Tibial nerve (tissue), 4 donors: ENCODE data around the gene DOCK2. TPM values are rescaled to one million over a fixed set of nuclear protein-coding genes. Genes with fewer than 3 reads are reported as not detected.

Source experiments
- DNase-seq, 2 donors: peaks; one replicate each; pipeline ENCODE4 v3.0.0-alpha.2; 2019; ENCODE audit warnings: low spot score in 2 of 2
- H3K27ac ChIP-seq, 4 donors: fragments of 200-600 bp; sonication (generic) in 3 of 4; one replicate each; pipeline ENCODE4 v1.5.1; 2017 to 2019; ENCODE audit warnings: mild to moderate bottlenecking in 1 of 4
- H3K27me3 ChIP-seq, 2 donors: fragments of 200-600 bp; sonication (generic) in 1 of 2; one replicate each; pipeline versions ENCODE4 v1.5.1 to v1.6.0; 2017 to 2019
- H3K36me3 ChIP-seq, 3 donors: fragments of 200-600 bp; sonication (generic); one replicate each; pipeline ENCODE4 v1.5.1; 2018 to 2019
- H3K4me1 ChIP-seq, 4 donors: fragments of 200-600 bp; sonication (generic) in 3 of 4; one replicate each; pipeline ENCODE4 v1.5.1; 2017 to 2019
- H3K4me3 ChIP-seq, 4 donors: fragments of 200-600 bp; sonication (generic) in 3 of 4; one replicate each; pipeline ENCODE4 v1.5.1; 2017 to 2019; ENCODE audit warnings: mild to moderate bottlenecking in 1 of 4, moderate library complexity in 1 of 4
- H3K9me3 ChIP-seq, 4 donors: fragments of 200-600 bp; sonication (generic) in 3 of 4; one replicate each; pipeline ENCODE4 v1.5.1; 2017 to 2019
- EP300 ChIP-seq, 2 donors: sonication (generic); formaldehyde crosslinking; IDR thresholded peaks; one replicate each; pipeline ENCODE4 v1.6.1; 2017; ENCODE audit warnings: antibody characterized with exemption in 2 of 2, mild to moderate bottlenecking in 1 of 2
- POLR2A ChIP-seq, 2 donors: fragments of 450-650 bp; IDR thresholded peaks; one replicate each; pipeline ENCODE4 v1.6.1; 2017; ENCODE audit warnings: antibody characterized with exemption in 2 of 2, mild to moderate bottlenecking in 2 of 2, moderate library complexity in 2 of 2
- WGBS, 2 donors: methylation state at CpG; one replicate each; pipeline ENCODE4 v1.1.5; 2018; 5-methylcytosine and 5-hydroxymethylcytosine counted together
- total RNA-seq, 4 donors: library from RNA; depleted of rRNA; stranded (reverse); fragments of >200 nt; gene quantifications; one replicate each; pipeline ENCODE4 v1.1.0, GENCODE V29; 2016
- TF ChIP-seq, protein P1 (sequence below), 5 experiments: fragments of 200-600 bp in 3 of 5; fragments of 450-650 bp in 2 of 5; sonication (generic) in 3 of 5; IDR thresholded peaks; one replicate each; pipeline ENCODE4 v1.5.1; 2016 to 2019; ENCODE audit warnings: antibody characterized with exemption in 5 of 5, mild to moderate bottlenecking in 3 of 5, moderate library complexity in 2 of 5

DOCK2 gene
- total RNA-seq, 4 donors from 2014 or later: 14.9 to 83.4 (median 23.8) TPM

DNA sequence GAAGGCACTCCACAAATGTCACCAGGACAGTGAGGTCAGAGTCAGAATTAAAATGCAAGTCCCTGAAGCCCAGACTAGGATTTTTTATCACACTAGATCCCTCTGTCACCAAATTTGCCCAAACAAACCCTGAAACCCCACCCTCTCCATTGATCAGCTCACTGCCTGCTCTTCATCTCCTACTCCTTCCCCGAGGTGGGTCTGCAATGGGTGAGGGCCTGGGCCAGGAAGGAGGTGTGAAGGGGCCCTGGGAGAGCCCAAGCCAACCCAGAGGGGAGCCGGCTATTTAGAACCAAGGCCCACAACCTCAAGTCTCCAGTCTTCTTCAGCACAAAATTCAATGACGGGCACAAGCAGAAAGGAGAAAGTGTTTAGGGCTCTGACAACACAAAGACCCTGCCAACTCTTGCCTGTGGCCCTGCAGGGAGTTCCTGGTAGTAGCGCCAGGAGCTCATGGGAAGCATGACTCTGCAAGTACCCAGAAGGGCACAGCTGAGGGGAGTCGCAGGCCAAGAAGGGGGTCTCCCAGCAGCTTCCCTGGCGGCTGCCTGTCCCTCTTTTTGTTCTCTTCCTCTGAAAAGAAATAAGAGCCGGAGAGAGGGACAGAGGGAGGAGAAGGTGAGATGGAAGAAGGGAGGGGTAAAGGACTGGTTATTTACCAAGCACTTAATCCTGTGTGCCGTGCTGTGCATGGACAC, 474.2 kb downstream of the DOCK2 start:
- H3K4me3 ChIP-seq: no peak overlapping the region
- no peaks in the 10 kb centered on the region for H3K36me3 ChIP-seq
- 51 to 66% methylated on average over 7 to 8 of the region's 8 CpGs for WGBS, 2 donors
- H3K9me3 ChIP-seq: no peaks in the 10 kb centered on the region
- TF ChIP-seq, protein P1, sequence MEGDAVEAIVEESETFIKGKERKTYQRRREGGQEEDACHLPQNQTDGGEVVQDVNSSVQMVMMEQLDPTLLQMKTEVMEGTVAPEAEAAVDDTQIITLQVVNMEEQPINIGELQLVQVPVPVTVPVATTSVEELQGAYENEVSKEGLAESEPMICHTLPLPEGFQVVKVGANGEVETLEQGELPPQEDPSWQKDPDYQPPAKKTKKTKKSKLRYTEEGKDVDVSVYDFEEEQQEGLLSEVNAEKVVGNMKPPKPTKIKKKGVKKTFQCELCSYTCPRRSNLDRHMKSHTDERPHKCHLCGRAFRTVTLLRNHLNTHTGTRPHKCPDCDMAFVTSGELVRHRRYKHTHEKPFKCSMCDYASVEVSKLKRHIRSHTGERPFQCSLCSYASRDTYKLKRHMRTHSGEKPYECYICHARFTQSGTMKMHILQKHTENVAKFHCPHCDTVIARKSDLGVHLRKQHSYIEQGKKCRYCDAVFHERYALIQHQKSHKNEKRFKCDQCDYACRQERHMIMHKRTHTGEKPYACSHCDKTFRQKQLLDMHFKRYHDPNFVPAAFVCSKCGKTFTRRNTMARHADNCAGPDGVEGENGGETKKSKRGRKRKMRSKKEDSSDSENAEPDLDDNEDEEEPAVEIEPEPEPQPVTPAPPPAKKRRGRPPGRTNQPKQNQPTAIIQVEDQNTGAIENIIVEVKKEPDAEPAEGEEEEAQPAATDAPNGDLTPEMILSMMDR (IDR thresholded peaks at IDR 0.05): no peak
- TF ChIP-seq EP300 (IDR thresholded peaks at IDR 0.05) (no peak), POLR2A (IDR thresholded peaks at IDR 0.05) (no peak)
- DNase-seq: no peak
- H3K27me3 ChIP-seq: no peaks in the 10 kb centered on the region
- H3K4me1 ChIP-seq: no peaks in the 10 kb centered on the region
- no peak overlapping the region for H3K27ac ChIP-seq

DNA sequence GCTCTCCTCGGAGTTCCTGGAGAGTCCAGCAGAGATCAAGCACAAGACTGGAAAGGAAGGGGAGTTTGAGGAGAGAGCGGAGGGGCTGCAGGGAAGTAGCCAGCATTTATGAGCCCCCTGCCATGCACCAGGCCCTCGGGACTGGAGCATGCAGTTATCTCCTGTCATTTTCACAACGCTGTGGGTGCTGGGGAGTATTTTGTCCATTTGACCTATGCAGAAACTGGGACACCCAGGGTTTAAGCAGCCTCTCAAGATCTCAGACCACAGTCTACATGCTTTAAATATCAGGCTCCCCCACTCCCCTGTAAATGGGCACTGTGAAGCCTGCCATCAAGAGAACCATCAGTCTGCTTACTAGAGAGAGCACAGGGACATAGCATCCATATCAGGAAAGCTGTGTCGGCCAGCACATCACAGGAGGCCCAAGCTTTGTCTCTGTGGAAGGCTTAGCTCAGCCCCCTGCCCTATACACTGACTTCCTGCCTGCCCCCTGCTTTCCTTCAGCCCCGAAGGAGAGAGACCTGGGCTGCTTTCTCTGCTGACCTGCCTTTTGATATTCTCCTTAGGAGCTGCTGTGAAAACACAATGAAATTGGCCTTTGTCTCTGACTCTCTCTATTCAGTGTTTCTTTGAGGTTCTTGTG, 475.9 kb downstream of the DOCK2 start:
- 55 to 57% methylated on average over 6 of the region's 6 CpGs for WGBS, 2 donors
- Histone ChIP-seq H3K36me3 (no peaks in the 10 kb centered on the region), H3K4me3 (no peak overlapping the region), H3K27ac (no peak overlapping the region), H3K27me3 (no peaks in the 10 kb centered on the region), H3K4me1 (no peaks in the 10 kb centered on the region), H3K9me3 (no peaks in the 10 kb centered on the region)
- no peak for DNase-seq
- no peak for TF ChIP-seq POLR2A (IDR thresholded peaks at IDR 0.05)
- TF ChIP-seq EP300 (IDR thresholded peaks at IDR 0.05): no peak
- TF ChIP-seq, protein P1 (IDR thresholded peaks at IDR 0.05): no peak

DNA sequence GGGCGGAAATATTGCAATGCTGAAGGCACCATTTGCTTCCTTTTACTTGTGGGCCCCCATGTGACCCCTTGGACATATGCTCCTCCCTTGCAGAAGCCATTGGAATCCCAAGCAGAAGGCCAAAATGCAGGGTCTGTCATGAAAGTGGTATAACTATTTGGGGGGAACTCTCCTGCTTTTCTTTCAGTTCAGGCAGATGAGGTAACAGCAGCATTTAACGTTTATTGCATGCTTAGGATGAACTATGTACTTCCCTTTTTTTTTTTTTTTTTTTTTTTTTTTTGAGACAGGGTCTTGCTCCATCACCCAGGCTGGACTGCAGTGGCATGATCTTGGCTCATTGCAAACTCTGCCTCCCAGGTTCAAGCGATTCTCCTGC, 476.4 kb downstream of the DOCK2 start:
- DNase-seq: no peak
- no peaks in the 10 kb centered on the region for H3K27me3 ChIP-seq
- TF ChIP-seq, protein P1 (IDR thresholded peaks at IDR 0.05): no peak
- TF ChIP-seq POLR2A (IDR thresholded peaks at IDR 0.05): no peak
- no peak for TF ChIP-seq EP300 (IDR thresholded peaks at IDR 0.05)
- no peak overlapping the region for H3K4me3 ChIP-seq
- no peak overlapping the region for H3K27ac ChIP-seq
- H3K9me3 ChIP-seq: no peaks in the 10 kb centered on the region
- no peaks in the 10 kb centered on the region for H3K4me1 ChIP-seq
- 67 to 71% methylated on average over 3 of the region's 3 CpGs for WGBS, 2 donors
- no peaks in the 10 kb centered on the region for H3K36me3 ChIP-seq

DNA sequence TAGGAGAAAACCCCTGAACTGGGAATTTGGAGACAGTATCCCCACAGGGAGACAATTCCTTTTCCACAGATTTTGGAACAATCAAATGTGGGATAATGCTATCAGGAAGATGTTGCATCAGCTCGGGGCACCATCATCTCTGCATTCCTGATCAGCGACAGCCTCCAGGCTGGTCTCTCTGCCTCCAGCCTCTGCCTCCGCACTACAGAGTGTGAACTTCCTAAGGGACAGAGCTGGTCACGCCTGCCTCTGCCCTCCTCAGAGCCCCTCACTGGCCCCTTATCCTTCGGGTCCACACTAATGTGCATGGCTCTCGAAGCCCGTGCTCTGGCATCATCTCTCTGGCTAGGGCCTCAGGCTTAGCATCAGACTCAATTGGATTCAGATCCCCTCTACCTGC, 477.2 kb downstream of the DOCK2 start:
- no peak for DNase-seq
- Histone ChIP-seq H3K4me3 (no peak overlapping the region), H3K9me3 (no peaks in the 10 kb centered on the region), H3K27me3 (no peaks in the 10 kb centered on the region), H3K27ac (no peak overlapping the region), H3K36me3 (no peaks in the 10 kb centered on the region), H3K4me1 (no peaks in the 10 kb centered on the region)
- no peak for TF ChIP-seq POLR2A (IDR thresholded peaks at IDR 0.05)
- TF ChIP-seq, protein P1 (IDR thresholded peaks at IDR 0.05): no peak
- no peak for TF ChIP-seq EP300 (IDR thresholded peaks at IDR 0.05)
- WGBS, 2 donors: 80 to 84% methylated on average over 6 to 7 of the region's 7 CpGs

DNA sequence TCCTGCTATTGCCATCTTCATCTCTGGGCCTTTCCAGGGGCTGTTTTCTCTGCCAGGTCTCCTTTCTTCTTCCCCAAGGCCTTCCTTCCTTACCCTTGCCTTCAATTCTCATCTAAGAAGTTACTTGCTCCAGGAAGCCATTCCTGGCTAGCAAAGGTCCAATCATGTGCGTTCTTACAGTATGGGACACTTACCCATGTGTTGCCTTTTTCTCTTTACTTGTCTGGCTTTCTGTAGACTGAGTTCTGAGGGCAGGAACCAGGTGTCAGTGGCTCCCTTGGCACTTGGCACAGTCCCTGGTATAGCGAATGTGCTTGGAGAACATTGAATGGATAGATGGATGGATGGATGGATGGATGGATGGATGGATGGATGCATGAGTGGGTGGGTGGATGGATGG, 478.9 kb downstream of the DOCK2 start:
- Histone ChIP-seq H3K4me1 (no peaks in the 10 kb centered on the region), H3K9me3 (no peaks in the 10 kb centered on the region), H3K27ac (no peak overlapping the region), H3K4me3 (no peak overlapping the region), H3K36me3 (no peaks in the 10 kb centered on the region), H3K27me3 (no peaks in the 10 kb centered on the region)
- TF ChIP-seq POLR2A (IDR thresholded peaks at IDR 0.05): no peak
- TF ChIP-seq EP300 (IDR thresholded peaks at IDR 0.05): no peak
- DNase-seq: no peak
- WGBS, 2 donors: 92 to 95% methylated on average over 2 of the region's 2 CpGs
